GM21529 (cell line): ENCODE measurements around the gene ZNF778.

ENCODE experiments used
- ATAC-seq: cut with Tn5 transposase; IDR thresholded peaks from one replicate; pipeline ENCODE4 v1.9.1; 2021; ENCODE audit not compliant: unreplicated experiment

Gene ZNF778

DNA sequence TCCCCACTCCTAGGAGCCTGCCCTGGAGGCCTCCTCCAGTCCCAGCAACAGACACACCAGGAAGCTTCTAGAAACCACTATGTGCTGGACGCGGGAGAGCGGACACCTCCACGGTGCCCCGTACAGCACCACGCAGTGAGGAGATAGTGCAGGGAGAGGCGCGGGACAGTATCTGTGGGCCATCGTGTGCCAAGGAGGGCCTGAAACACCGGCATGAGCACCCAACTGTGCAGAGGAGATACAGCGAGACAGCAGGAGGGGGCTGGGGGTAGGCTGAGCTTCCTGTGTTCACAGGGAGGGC, 57.7 kb downstream of the ZNF778 start:
- no peak for ATAC-seq

DNA sequence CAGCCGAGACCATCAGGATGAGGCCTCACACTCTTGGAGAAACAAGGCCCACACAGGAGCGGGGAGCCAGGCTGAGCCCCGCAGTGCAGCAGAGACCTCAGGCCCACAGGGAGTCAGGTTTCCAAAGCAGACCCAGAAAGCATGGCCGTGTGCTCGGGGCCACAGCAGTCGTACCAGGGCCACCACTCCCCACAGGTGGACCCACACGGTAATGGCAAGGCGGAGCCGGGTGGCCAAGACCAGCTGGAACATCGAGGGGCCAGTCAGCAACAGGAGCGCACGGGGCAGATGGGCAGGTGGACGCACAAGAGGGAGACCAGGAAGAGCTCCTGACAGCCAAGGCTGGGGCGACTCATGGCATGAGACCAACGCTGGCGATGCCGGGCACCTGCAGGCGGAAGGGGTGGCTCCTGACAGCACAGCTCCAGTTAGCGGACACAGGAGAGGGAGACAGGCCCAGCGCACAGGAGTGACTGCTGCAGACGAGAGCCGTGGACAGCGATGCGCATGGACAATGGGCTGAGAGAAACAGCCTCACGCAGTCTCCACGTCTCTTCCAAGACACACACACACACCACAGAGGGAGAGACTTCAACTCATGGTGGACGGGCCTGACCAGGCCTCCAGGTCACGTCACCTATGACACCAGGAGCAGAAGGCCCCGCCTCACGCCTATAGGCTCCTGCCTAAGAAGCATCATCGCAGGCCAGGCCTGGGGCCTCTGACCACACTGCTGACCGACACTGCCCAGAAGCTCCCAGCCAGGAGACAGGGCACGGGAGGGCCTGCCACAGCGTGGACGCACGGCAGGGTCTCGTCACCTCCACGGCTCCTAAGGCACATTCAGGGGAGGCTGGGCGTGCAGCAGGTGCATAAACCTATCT, 58.6 kb downstream of the ZNF778 start:
- no peak for ATAC-seq

DNA sequence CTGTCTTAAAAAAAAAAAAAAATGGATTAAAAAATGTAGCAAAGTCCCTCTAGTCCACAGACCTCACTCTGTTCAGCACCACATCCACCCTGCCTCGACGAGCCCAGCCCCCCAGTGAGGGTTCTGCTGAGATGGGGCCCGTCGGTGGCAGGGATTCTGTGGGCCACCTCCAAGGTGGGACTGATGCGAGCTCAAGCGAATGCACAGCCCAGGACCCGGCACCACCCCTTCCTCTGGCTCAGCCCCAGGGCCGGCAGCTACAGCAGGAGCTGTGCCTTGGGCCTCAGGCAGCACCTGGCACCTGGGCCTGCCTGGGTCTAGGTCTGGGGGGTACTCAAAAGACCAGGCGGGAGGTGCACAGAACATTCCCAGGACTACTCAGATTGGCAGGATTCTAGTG, 59.5 kb downstream of the ZNF778 start:
- ATAC-seq = no peak

DNA sequence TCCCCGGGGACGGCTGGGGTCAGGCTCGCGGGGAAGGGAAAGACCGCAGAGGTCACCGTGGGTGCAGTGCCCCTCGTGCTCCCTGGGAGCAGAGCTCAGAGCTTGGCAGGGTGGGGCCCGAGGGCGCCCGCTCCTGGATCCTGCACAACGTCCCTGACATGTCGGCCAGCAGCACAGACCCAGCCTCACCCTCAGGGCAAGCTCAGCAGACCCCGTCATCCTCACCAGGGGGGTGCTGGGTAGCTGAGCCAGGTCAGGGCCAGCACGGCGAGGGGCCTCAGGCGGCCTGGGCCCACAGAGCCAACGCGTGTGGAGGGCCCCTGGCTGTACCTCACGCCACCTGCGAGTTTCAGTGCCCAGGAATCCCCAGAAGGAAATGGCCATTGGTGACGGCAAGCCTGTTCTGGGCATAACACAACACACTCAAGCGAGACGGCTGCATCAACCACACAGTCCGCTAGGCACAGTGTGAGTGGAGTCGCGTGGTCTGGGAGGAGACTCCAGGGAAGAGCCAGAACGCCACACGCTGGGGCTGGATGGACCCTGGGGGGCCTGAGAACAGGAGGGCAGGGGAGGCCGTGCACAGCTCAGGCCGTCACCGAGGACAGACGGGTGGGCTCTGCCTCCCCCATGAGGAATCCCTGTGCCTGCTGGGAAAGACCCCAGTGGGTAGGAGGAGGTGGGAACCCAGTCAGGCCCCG, 60.3 kb downstream of the ZNF778 start:
- no peak for ATAC-seq

DNA sequence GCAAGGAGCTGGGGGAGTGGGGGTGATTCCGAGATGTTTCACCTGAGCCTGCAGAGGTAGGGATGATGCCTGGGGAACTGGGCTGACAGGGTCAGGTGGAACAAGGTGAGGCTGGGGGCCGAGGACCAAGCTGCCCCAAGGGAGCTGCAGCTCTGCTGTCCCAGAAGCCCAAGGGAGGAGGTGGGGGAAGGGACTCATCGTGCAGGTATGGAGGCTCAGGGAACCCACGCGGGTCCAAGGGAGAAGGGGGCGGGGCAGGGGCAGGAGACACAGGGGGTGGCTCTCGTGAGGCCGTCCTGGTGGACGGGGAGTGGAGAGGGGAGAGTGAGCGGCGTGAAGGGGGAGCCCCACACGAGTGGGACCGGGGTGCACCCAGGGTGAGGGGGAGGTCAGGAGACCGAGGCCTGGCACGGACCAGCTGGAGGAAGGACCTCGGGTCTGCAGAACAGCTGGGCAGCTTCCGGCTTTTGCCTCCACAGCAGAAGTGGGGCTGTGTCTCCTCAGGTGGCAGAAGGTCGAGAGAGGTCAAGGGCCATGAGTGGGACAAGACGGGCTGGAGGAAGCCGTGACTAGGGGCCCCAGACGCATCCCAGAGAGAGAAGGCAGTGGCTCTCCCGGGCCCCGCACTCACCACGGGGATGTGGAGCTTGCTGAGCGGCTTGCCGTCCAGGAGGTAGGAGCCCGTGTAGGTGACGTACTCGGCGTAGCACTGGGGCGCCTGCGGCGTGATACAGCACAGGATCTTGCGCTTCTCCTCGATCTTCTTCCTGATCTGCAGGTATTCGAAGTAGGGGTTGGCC, 61.1 kb downstream of the ZNF778 start:
- no peak for ATAC-seq

DNA sequence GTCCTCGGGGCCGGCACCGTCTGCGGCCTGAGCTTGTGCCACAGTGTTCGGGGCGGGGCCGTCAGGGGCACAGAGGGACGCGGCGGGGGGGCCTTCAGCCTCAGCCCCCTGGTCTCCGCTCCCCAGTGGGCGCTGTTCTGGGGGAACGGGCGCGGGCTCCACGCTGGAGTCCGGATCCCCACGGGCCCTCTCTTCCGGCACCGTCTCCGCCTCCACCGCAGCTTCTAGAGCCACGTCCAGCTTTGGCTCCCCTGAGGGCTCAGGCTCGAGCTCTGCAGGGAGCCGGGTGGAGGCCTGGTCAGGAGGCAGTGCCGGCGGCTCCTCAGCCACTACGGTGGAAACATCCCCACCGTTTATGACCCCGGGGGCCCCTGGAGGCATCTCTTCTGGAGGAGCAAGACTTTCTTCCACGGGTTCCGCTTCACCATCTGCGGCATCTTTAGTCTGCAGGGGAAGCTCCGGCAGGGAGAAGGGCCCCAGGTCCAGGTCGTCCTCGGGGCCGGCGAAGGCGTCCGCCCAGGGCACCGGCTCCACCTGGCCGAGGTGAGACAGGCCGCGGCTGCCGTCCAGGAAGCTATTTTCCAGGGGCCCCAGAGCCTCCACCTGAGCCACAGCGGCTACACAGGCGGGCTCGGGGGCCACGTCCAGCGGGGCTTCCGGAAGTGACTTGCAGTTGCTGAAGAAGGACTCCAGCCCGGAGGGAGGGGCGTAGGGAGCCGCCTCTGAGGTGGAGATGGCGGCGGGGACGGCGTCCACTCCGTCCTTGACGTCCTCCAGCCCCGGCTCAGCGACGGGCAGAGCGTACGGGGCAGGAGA, 62.4 kb downstream of the ZNF778 start:
- no peak for ATAC-seq

DNA sequence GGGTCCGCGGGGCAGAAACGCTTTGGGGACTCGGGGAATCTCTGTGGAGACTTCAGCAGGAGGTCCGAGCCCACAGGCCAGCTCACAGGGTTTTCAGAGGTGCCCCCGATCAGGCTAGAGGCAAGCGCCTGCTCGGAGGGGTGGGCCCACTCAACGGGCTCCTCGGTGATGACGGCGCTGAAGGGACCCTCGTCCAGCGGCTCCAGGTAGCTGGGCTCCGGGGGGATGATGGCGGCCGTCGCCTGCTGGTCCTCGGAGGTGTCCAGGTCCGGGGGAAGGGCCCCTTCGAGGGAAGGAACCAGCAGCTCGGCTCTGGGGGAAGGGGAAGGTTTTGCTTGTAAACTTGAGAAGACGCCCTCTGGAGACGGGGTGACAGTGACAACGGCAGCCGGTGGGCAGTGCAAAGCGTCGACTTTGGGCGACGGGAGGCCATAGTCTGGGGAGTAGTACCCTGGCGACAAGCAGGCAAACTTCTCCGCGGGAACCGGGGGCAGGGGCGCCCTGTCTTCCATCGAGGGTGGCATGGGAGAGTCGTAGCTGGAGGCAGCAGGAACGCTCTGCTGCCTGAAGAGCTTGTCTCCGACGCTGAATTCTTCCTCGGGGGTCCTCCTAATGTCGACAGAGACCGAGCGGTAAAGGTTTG, 63.2 kb downstream of the ZNF778 start:
- ATAC-seq = no peak

DNA sequence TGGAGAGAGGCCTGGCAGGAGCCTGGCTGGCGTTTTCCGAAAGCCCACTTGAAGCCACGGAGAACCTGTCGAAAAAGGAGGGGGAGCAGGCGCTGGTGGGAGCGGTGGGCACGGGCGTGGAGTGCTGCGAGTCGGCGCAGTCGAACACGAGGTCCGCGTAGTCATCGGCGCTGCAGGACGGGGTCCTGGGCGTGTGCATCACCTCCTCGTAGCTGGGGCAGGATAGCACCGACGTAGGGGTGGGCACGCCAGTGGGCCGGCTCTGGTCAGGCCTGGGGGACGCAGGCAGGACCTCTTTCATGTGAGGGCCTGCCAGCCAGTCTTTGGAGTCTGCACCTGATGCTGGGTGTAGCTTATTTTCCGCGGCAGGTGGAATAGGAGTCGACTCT, 63.7 kb downstream of the ZNF778 start:
- no peak for ATAC-seq

DNA sequence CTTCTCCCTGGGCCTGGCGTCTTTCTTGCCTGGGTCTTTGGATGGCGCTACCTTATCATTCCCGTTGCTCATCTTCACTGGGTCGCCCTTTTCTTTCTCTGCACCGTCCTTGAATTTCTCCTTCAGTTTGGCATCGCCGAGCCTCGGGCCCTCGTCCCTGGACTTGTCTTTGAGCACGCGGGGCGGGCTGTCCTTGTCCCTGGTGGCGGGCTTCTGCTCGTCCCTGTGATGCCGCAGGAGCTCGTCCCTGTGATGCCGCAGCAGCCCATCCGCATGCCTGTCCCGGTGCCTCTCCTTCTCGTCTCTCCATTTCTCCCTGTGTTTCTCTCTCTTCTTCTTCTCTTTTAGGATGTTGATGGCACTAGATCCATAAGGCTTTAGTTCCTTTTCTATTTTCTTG, 64.3 kb downstream of the ZNF778 start:
- no peak for ATAC-seq

DNA sequence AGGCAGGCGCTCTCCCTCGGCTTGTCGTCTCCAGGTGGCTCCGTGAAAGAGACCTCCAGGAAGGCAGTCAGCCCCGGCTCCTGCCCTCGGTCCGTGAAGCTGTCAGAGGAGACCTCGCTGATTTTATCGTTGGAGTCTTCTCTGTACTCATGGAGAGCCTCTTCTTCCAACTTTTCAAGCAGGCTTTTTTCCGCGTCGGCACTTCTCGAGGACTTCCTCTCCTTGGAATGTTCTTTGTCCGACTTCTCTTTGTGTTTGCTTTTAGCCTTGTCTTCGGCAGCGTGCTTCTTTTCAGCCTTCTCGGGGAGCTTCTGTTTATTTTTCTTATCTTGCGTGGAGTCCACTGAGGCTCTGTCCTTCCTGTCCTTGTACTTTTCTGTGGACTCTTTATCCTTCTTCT, 65.0 kb downstream of the ZNF778 start:
- no peak for ATAC-seq

DNA sequence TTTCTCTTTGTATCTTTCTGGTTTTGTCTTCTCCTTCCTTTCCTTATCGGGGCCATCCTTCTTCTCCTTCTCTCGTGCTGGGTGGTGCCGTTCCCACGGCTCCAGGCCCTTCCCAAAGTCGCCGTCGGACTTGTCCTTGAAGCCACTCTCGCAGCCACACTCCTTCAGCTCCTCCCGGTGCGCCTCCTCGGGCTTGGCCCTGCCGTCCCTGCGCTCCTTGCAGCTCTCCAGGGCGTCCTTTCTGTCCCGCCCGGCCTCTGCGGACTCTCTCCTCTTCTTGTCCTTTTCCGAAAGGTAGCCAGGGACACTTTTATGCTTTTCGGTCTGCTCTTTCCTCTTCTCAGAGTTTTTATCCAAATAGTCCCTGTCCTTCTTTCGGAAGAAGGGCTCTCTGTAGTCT, 65.9 kb downstream of the ZNF778 start:
- no peak for ATAC-seq

DNA sequence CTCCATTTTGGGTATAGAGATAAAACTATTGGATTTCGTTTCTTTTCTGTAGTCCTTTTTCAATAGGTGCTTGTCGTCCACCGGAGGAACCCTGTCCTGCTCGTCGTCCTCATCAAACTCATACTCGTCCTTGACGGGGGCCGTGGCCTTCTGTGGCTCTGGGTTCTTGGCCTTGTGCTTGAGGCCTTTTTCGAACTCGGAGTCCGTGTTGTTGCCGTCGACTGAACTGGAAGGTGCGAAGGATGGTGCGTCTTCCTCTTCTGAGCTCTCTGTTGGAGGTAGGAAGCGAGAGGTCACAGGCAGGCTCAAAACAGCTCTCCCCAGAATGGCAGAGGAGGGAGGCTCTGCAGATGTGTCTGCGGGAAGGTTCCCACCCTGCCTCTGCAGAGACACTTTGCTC, 67.9 kb downstream of the ZNF778 start:
- no peak for ATAC-seq

DNA sequence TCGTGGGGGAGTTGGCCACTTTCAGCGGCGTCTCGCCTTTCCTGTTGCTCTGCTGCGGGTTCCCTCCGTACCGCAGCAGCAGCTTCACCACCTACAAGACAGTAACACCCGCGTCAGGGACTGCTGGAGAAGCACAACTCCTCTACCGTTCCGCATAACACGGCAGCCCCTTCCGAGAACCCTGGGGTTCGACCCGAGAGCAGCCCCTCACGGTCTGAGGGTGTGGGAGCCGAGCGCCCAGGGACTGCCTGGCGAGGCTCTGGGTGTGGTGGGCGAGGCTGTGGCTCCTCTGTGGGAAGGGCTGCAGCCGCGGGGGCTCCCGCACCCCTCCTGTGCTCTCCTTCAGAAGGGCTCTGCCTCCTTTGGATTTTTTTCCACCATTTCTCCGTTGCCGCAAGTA, 68.6 kb downstream of the ZNF778 start:
- ATAC-seq = no peak
